Lower lobe of right lung (tissue), 2 donors: ENCODE results near the gene ANKRD40. TPM values are rescaled to one million over a fixed set of nuclear protein-coding genes. Genes with fewer than 3 reads are reported as not detected.
"Not testable (repeated sequence)": the region's sequence is repeated elsewhere in the genome, so short reads cannot be mapped to it uniquely, and the experiment has no call there.

Experiments used
- ATAC-seq, 2 donors: fragments of 200-7000 bp; cut with Tn5 transposase; one replicate each; pipeline ENCODE4 v1.9.1; 2020 to 2022; ENCODE audit warnings: mild to moderate bottlenecking in 2 of 2, moderate library complexity in 2 of 2
- DNase-seq: peaks from one replicate; pipeline ENCODE4 v3.0.0-alpha.2; 2020
- H3K27ac ChIP-seq: fragments of 200-600 bp; one replicate; pipeline ENCODE4 v1.8.0; 2022
- H3K27me3 ChIP-seq: fragments of 200-600 bp; one replicate; pipeline ENCODE4 v1.8.0; 2022; ENCODE audit warnings: low read depth
- H3K36me3 ChIP-seq: fragments of 200-600 bp; one replicate; pipeline ENCODE4 v1.8.0; 2022; ENCODE audit warnings: mild to moderate bottlenecking
- H3K4me1 ChIP-seq: fragments of 200-600 bp; one replicate; pipeline ENCODE4 v1.8.0; 2022
- H3K4me3 ChIP-seq: fragments of 200-600 bp; one replicate; pipeline ENCODE4 v1.8.0; 2022; ENCODE audit warnings: mild to moderate bottlenecking
- H3K9me3 ChIP-seq: fragments of 200-600 bp; one replicate; pipeline ENCODE4 v1.8.0; 2022
- intact Hi-C: fragments of 100-400 bp; cut with DNase I; formaldehyde crosslinking; loops from one replicate; pipeline ENCODE4 v1.11.0; 2022
- total RNA-seq: library from RNA; stranded (reverse); fragmentation: NEBNext Ultra II Directional; extraction: Animal tissue kit (Norgen Biotek cat#: 25700); gene quantifications from one replicate; pipeline ENCODE4 v1.2.1, GENCODE V29; 2021
- TF ChIP-seq, protein P1 (sequence below): fragments of 200-600 bp; IDR thresholded peaks from one replicate; pipeline ENCODE4 v1.8.0; 2022; ENCODE audit warnings: antibody characterized with exemption, mild to moderate bottlenecking
- donor health status: DM: no; HTN: yes; CAD: no; lungs with severe emphysema.

ANKRD40 gene
- total RNA-seq, 1 donor from 2014 or later, result 49.5 TPM

DNA sequence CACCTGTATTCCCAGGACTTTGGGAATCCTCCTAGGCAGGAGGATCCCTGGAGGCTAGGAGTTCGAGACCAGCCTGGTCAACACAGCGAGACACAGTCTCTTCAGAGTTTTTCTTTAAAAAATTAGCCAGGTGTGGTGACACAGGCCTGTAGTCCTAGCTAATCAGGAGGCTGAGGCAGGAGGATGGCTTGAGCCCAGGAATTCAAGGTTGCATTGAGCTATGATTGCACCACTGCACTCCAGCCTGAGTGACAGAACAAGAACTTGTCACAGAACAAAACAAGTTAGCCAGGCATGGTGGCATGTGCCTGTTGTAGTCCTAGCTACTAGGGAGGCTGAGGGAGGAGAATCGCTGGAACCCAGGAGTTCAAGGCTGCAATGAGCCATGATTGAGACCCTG, 24.8 kb downstream of the ANKRD40 start:
- Histone ChIP-seq H3K4me3 (no peak overlapping the region), H3K4me1 (peaks cover 14% of the 10 kb centered on the region), H3K27me3 (peaks cover 7% of the 10 kb centered on the region), H3K36me3 (peaks cover 3% of the 10 kb centered on the region), H3K9me3 (no peaks in the 10 kb centered on the region), H3K27ac (no peak overlapping the region)
- no peak for DNase-seq
- ATAC-seq, result no peak
- TF ChIP-seq, protein P1, sequence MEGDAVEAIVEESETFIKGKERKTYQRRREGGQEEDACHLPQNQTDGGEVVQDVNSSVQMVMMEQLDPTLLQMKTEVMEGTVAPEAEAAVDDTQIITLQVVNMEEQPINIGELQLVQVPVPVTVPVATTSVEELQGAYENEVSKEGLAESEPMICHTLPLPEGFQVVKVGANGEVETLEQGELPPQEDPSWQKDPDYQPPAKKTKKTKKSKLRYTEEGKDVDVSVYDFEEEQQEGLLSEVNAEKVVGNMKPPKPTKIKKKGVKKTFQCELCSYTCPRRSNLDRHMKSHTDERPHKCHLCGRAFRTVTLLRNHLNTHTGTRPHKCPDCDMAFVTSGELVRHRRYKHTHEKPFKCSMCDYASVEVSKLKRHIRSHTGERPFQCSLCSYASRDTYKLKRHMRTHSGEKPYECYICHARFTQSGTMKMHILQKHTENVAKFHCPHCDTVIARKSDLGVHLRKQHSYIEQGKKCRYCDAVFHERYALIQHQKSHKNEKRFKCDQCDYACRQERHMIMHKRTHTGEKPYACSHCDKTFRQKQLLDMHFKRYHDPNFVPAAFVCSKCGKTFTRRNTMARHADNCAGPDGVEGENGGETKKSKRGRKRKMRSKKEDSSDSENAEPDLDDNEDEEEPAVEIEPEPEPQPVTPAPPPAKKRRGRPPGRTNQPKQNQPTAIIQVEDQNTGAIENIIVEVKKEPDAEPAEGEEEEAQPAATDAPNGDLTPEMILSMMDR, result no peak
- intact Hi-C loops, result no loop called here

GRCh38 chr17:50682441-50682840, 25.3 kb downstream of the ANKRD40 start:
- Histone ChIP-seq H3K36me3 (peaks cover 3% of the 10 kb centered on the region), H3K9me3 (no peaks in the 10 kb centered on the region), H3K27ac (no peak overlapping the region), H3K27me3 (peaks cover 7% of the 10 kb centered on the region), H3K4me3 (no peak overlapping the region), H3K4me1 (peaks cover 14% of the 10 kb centered on the region)
- DNase-seq, result no peak
- no peak for ATAC-seq
- intact Hi-C loops, result no loop called here
- TF ChIP-seq, protein P1, result no peak

DNA sequence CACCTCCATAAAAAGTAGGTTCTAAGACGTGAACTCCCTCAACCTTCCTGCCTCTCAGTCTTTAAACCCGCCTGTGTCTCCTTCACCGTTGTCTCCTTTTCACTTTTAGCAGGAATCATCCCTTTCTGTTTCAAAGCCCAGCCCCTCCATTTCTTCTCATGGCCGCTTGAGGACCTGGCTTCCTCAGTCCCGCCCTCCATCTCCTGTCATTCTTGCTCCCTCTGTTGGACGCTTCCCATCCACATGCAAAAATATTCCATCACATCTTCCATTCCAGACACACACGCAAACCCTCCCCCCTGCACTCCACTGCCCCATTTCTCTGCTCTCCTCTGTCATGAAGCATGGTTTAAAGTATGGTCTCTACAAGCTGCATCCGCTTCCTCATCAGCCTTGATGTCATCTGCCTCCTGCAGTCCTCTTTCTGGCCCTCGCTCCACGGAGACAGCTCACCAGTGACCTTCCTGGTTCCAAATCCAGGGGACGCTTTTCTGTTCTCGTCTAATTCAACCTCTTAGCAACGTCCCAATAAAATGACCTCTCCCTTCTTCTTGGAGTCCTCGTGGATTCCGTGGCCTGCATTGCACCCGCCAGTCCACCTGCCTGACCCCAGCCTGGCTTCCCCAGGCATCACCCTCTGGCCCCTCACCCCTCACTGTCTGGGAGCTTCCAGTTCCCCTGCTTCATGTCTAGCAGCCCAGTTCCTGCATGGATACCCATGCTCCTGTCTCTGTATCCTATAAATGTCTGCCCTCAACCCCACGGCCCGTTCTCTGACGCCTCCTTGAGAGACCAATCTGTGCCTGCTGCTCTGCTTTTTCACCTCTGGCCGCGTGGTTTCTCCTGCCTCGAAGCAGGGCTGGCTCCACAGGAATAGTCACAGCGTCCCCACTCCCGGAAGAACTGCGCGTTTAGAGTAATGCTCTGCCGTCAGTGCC, 26.2 kb downstream of the ANKRD40 start:
- intact Hi-C loops, result no loop called here
- Histone ChIP-seq H3K36me3 (peaks cover 3% of the 10 kb centered on the region), H3K4me3 (no peak overlapping the region), H3K27ac (no peak overlapping the region), H3K4me1 (peaks cover 9% of the 10 kb centered on the region), H3K27me3 (peaks cover 7% of the 10 kb centered on the region), H3K9me3 (no peaks in the 10 kb centered on the region)
- no peak for DNase-seq
- peak; percentile 26 to 64 for ATAC-seq
- TF ChIP-seq, protein P1, result peak; percentile 43

DNA sequence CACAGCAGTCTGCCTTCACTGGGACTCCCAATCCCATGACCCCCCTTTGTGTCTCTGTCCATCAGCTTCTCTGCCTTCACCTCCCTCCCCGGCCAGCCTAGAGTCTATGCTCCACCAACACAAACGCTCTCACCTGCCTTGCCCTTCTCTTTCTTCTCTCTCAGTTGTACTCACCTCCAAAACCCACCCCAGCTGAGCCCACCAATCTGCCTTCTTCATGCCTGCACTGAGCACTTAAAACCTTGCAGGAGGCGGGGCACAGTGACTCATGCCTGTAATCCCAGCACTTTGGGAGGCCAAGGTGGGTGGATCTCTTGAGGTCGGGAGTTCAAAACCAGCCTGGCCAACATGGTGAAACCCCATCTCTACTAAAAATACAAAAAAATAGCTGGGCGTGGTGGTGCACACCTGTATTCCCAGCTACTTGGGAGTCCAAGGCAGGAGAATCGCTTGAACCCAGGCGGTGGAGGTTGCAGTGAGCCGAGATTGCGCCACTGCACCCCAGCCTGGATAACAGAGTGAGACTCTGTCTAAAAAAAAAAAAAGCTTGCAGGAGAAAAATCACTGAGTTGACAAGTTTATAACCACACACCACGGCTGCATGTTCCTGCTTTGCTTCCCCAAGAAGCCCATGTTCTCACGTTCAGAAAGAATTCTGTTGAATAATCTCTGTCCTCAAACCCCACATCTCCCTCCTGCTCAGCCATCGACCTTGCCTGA, 27.0 kb downstream of the ANKRD40 start:
- H3K36me3 ChIP-seq, H3K9me3 ChIP-seq, H3K27ac ChIP-seq, H3K4me3 ChIP-seq, intact Hi-C loops, H3K4me1 ChIP-seq, DNase-seq, H3K27me3 ChIP-seq, ATAC-seq: not testable (repeated sequence)

- intact Hi-C loops, result no loop called here
- Histone ChIP-seq H3K9me3 (no peaks in the 10 kb centered on the region), H3K27ac (no peak overlapping the region), H3K27me3 (peaks cover 7% of the 10 kb centered on the region), H3K4me3 (no peak overlapping the region), H3K36me3 (peaks cover 9% of the 10 kb centered on the region), H3K4me1 (no peaks in the 10 kb centered on the region)
- ATAC-seq (no peak), DNase-seq (no peak)
- TF ChIP-seq, protein P1, result no peak
These were observed 27.6 kb downstream of the ANKRD40 start for GRCh38 chr17:50680126-50680525.
